HFFc6 (cell line): ENCODE measurements around the gene HRCT1. TPM values are rescaled to one million over a fixed set of nuclear protein-coding genes. Genes with fewer than 3 reads are reported as not detected.
A peak's percentile ranks its signal among the peaks of the same experiment; 100 is the strongest.

Experiments
- DNase-seq: peaks from one replicate; pipeline ENCODE4 v3.0.0-alpha.2; 2018
- H3K27ac Mint-ChIP-seq: 2 replicates; pipeline ENCODE4 v1.8.0; 2020; ENCODE audit warnings: mild to moderate bottlenecking, mixed read lengths
- H3K27me3 Mint-ChIP-seq: 2 replicates; pipeline ENCODE4 v1.8.0; 2021; ENCODE audit warnings: mild to moderate bottlenecking, moderate library complexity, mixed read lengths; ENCODE audit not compliant: insufficient read depth
- H3K36me3 Mint-ChIP-seq: 2 replicates; pipeline ENCODE4 v1.8.0; 2021; ENCODE audit warnings: low read depth, mixed read lengths
- H3K4me1 Mint-ChIP-seq: 2 replicates; pipeline ENCODE4 v1.8.0; 2020; ENCODE audit warnings: low read depth, mixed read lengths
- H3K4me3 Mint-ChIP-seq: 2 replicates; pipeline ENCODE4 v1.8.0; 2020; ENCODE audit warnings: mild to moderate bottlenecking, moderate library complexity, mixed read lengths
- H3K9me3 Mint-ChIP-seq: 2 replicates; pipeline ENCODE4 v1.8.0; 2020; ENCODE audit warnings: mild to moderate bottlenecking, mixed read lengths
- CTCF ChIP-seq: fragments of 200-600 bp; sonication (generic); IDR thresholded peaks from 2 replicates; pipeline ENCODE4 v1.5.0; 2021; ENCODE audit warnings: antibody characterized with exemption, mild to moderate bottlenecking
- long read RNA-seq: library from polyadenylated mRNA; unstranded; transcript quantifications from one replicate; pipeline ENCODE4 v2.0.0, GENCODE V29; 2019
- total RNA-seq, 6 experiments: library from RNA; stranded (reverse); fragmentation: NEBNext Ultra II Directional; extraction: Animal tissue kit (Norgen Biotek cat#: 25700); gene quantifications; 2 replicates in 1 of 6; 3 replicates in 5 of 6; pipeline ENCODE4 v1.2.3, GENCODE V29; 2021

The HRCT1 gene
- total RNA-seq, result 1 to 10 TPM; 2.5 to 4.1 (median 3.3) TPM
- long read RNA-seq, partial matches to known transcripts, result 0 of 2 reads
- long read RNA-seq, other reads (novel, unspliced or antisense), result 0 of 2 reads

GRCh38 chr9:35905912-35906679 is at the start of gene HRCT1:
HRCT1 (plus strand) TSS chr9:35906202; CDS start chr9:35906288, 86 bp downstream.
- peak within 1 kb of the TSS; percentile 96 for H3K27ac Mint-ChIP-seq
- no peaks in the 10 kb centered on the region for H3K9me3 Mint-ChIP-seq
- no peaks in the 10 kb centered on the region for H3K36me3 Mint-ChIP-seq
- peaks cover 75% of the 10 kb centered on the region for H3K4me1 Mint-ChIP-seq
- DNase-seq, result peak; percentile 94
- H3K4me3 Mint-ChIP-seq, result peak within 1 kb of the TSS; percentile 76
- H3K27me3 Mint-ChIP-seq, result peaks cover 2% of the 10 kb centered on the region
- TF ChIP-seq CTCF, result no peak

- DNase-seq, result no peak
- no peak for TF ChIP-seq CTCF
- peaks cover 20% of the 10 kb centered on the region for H3K27me3 Mint-ChIP-seq
Observed at GRCh38 chr9:35856206-35856605, 49.8 kb upstream of the HRCT1 start.

GRCh38 chr9:35856882-35857281 is 49.1 kb upstream of the HRCT1 start:
- Mint-ChIP-seq H3K27ac (no peak overlapping the region), H3K4me1 (no peaks in the 10 kb centered on the region), H3K4me3 (no peak overlapping the region), H3K9me3 (no peaks in the 10 kb centered on the region), H3K36me3 (no peaks in the 10 kb centered on the region), H3K27me3 (peaks cover 26% of the 10 kb centered on the region)
- no peak for DNase-seq
- TF ChIP-seq CTCF, result no peak

More at GRCh38 chr9:35856206-35856605, 49.8 kb upstream of the HRCT1 start:
- Mint-ChIP-seq H3K27ac (no peak overlapping the region), H3K9me3 (no peaks in the 10 kb centered on the region), H3K4me3 (no peak overlapping the region), H3K36me3 (no peaks in the 10 kb centered on the region), H3K4me1 (no peaks in the 10 kb centered on the region)

GRCh38 chr9:35858458-35858857 is 47.5 kb upstream of the HRCT1 start:
- H3K4me3 Mint-ChIP-seq, result no peak overlapping the region
- H3K36me3 Mint-ChIP-seq, result no peaks in the 10 kb centered on the region
- H3K4me1 Mint-ChIP-seq, result no peaks in the 10 kb centered on the region
- peaks cover 40% of the 10 kb centered on the region for H3K27me3 Mint-ChIP-seq
- no peak for DNase-seq
- H3K27ac Mint-ChIP-seq, result no peak overlapping the region
- TF ChIP-seq CTCF, result no peak
- no peaks in the 10 kb centered on the region for H3K9me3 Mint-ChIP-seq

- H3K4me1 Mint-ChIP-seq, result no peaks in the 10 kb centered on the region
- no peak overlapping the region for H3K27ac Mint-ChIP-seq
- H3K27me3 Mint-ChIP-seq, result peaks cover 43% of the 10 kb centered on the region
- peak; percentile 36; the same call in 1 of the 2 replicates for TF ChIP-seq CTCF
- H3K9me3 Mint-ChIP-seq, result no peaks in the 10 kb centered on the region
- H3K36me3 Mint-ChIP-seq, result no peaks in the 10 kb centered on the region
- no peak overlapping the region for H3K4me3 Mint-ChIP-seq
- DNase-seq, result peak; percentile 58
Observed at GRCh38 chr9:35859310-35859989, 46.6 kb upstream of the HRCT1 start.
